H9 (cell line): ENCODE results near the gene SMC5. TPM values are rescaled to one million over a fixed set of nuclear protein-coding genes. Genes with fewer than 3 reads are reported as not detected.

Source experiments
- DNase-seq: peaks from one replicate; pipeline ENCODE4 v3.0.0-alpha.2; 2017
- H2AFZ ChIP-seq: one replicate; pipeline ENCODE4 v1.6.1; 2013; ENCODE audit warnings: mild to moderate bottlenecking, low read length, control low read depth, moderate library complexity
- H2AK5ac ChIP-seq: 2 replicates; pipeline ENCODE4 v1.6.1; 2013; ENCODE audit warnings: low read length, control low read depth, mixed read lengths; ENCODE audit not compliant: insufficient read length
- H2BK120ac ChIP-seq: one replicate; pipeline ENCODE4 v1.6.1; 2013; ENCODE audit warnings: low read depth, mild to moderate bottlenecking, low read length, control low read depth, inconsistent platforms; ENCODE audit not compliant: poor library complexity, severe bottlenecking
- H2BK12ac ChIP-seq: 2 replicates; pipeline ENCODE4 v1.6.1; 2013; ENCODE audit warnings: low read length, control low read depth, mixed read lengths, low read depth; ENCODE audit not compliant: insufficient read length
- H2BK15ac ChIP-seq: 2 replicates; pipeline ENCODE4 v1.6.1; 2013; ENCODE audit warnings: low read depth, low read length, control low read depth
- H2BK20ac ChIP-seq: one replicate; pipeline ENCODE4 v1.6.1; 2013; ENCODE audit warnings: low read depth, mild to moderate bottlenecking, low read length, control low read depth, inconsistent platforms; ENCODE audit not compliant: poor library complexity, severe bottlenecking
- H2BK5ac ChIP-seq: 2 replicates; pipeline ENCODE4 v1.6.1; 2013; ENCODE audit warnings: low read length, control low read depth, mixed read lengths; ENCODE audit not compliant: insufficient read length
- H3K14ac ChIP-seq: 2 replicates; pipeline ENCODE4 v1.6.1; 2013; ENCODE audit warnings: low read length, control low read depth; ENCODE audit not compliant: insufficient read depth
- H3K18ac ChIP-seq: 2 replicates; pipeline ENCODE4 v1.6.1; 2013; ENCODE audit warnings: low read depth, mild to moderate bottlenecking, mixed read lengths, low read length, control low read depth; ENCODE audit not compliant: insufficient read length
- H3K23ac ChIP-seq: 2 replicates; pipeline ENCODE4 v1.6.1; 2013; ENCODE audit warnings: low read length, control low read depth, mixed read lengths, low read depth; ENCODE audit not compliant: insufficient read length
- H3K23me2 ChIP-seq: 2 replicates; pipeline ENCODE4 v1.6.1; 2013; ENCODE audit warnings: low read depth, mild to moderate bottlenecking, mixed read lengths, low read length, control low read depth; ENCODE audit not compliant: insufficient read length, poor library complexity, severe bottlenecking
- H3K27ac ChIP-seq: 2 replicates; pipeline ENCODE4 v1.5.1; 2013; ENCODE audit warnings: low read length, control low read depth, mixed read lengths, low read depth; ENCODE audit not compliant: insufficient read length
- H3K27me3 ChIP-seq: 2 replicates; pipeline ENCODE4 v1.6.1; 2013; ENCODE audit warnings: low read length, control low read depth, inconsistent platforms; ENCODE audit not compliant: insufficient read depth
- H3K4ac ChIP-seq: 2 replicates; pipeline ENCODE4 v1.6.1; 2013; ENCODE audit warnings: low read depth, mild to moderate bottlenecking, control low read depth, inconsistent platforms, low read length, moderate library complexity
- H3K4me1 ChIP-seq: 2 replicates; pipeline ENCODE4 v1.6.1; 2013; ENCODE audit warnings: low read length, control low read depth, inconsistent platforms; ENCODE audit not compliant: insufficient read depth
- H3K4me2 ChIP-seq: 2 replicates; pipeline ENCODE4 v1.6.1; 2013; ENCODE audit warnings: low read length, control low read depth, mixed read lengths; ENCODE audit not compliant: insufficient read length, insufficient read depth
- H3K56ac ChIP-seq: 2 replicates; pipeline ENCODE4 v1.6.1; 2013; ENCODE audit warnings: low read depth, mild to moderate bottlenecking, mixed read lengths, low read length, control low read depth; ENCODE audit not compliant: insufficient read length
- H3K79me1 ChIP-seq: 2 replicates; pipeline ENCODE4 v1.6.1; 2013; ENCODE audit warnings: low read depth, mild to moderate bottlenecking, moderate library complexity, low read length, control low read depth, inconsistent platforms; ENCODE audit not compliant: insufficient read depth, poor library complexity, severe bottlenecking
- H3K79me2 ChIP-seq: 2 replicates; pipeline ENCODE4 v1.6.1; 2013; ENCODE audit warnings: low read length, control low read depth, inconsistent platforms; ENCODE audit not compliant: insufficient read depth
- H3K9ac ChIP-seq: 2 replicates; pipeline ENCODE4 v1.6.1; 2013; ENCODE audit warnings: low read length, control low read depth, mixed read lengths; ENCODE audit not compliant: insufficient read length; ENCODE audit errors: extremely low read depth
- H3K9me3 ChIP-seq: one replicate; pipeline ENCODE4 v1.6.1; 2013; ENCODE audit warnings: low read depth, low read length, inconsistent platforms; ENCODE audit not compliant: control insufficient read depth
- H3T11ph ChIP-seq: one replicate; pipeline ENCODE4 v1.6.1; 2013; ENCODE audit warnings: mild to moderate bottlenecking, low read length, control low read depth, inconsistent platforms
- H4K20me1 ChIP-seq: one replicate; pipeline ENCODE4 v1.6.1; 2013; ENCODE audit not compliant: control insufficient read depth, insufficient read length, insufficient read depth
- H4K5ac ChIP-seq: 2 replicates; pipeline ENCODE4 v1.6.1; 2013; ENCODE audit warnings: low read depth, mild to moderate bottlenecking, mixed read lengths, low read length, control low read depth; ENCODE audit not compliant: insufficient read length
- H4K8ac ChIP-seq: replicated peaks from 2 replicates; pipeline ENCODE4 v1.6.1; 2013; ENCODE audit warnings: low read length, control low read depth, mixed read lengths, low read depth; ENCODE audit not compliant: insufficient read length
- H4K91ac ChIP-seq: 2 replicates; pipeline ENCODE4 v1.6.1; 2013; ENCODE audit warnings: low read depth, mild to moderate bottlenecking, moderate library complexity, mixed read lengths, low read length, control low read depth; ENCODE audit not compliant: insufficient read length
- H3K27ac Mint-ChIP-seq, 3 experiments: 2 replicates in 2 of 3; 3 replicates in 1 of 3; pipeline ENCODE4 v1.8.0; 2020 to 2021; ENCODE audit warnings: mixed read lengths in 3 of 3, mild to moderate bottlenecking in 1 of 3, moderate library complexity in 1 of 3
- H3K27me3 Mint-ChIP-seq: 2 replicates; pipeline ENCODE4 v1.8.0; 2021; ENCODE audit warnings: low read depth, mild to moderate bottlenecking, moderate library complexity, mixed read lengths
- H3K36me3 Mint-ChIP-seq, 3 experiments: 2 replicates in 2 of 3; 3 replicates in 1 of 3; pipeline ENCODE4 v1.8.0; 2020 to 2021; ENCODE audit warnings: low read depth in 3 of 3, mixed read lengths in 3 of 3; ENCODE audit not compliant: insufficient read depth in 1 of 3
- H3K4me1 Mint-ChIP-seq, 2 experiments: 2 replicates each; pipeline ENCODE4 v1.8.0; 2020; ENCODE audit warnings: mixed read lengths in 2 of 2
- H3K4me3 Mint-ChIP-seq, 2 experiments: 2 replicates in 1 of 2; 3 replicates in 1 of 2; pipeline ENCODE4 v1.8.0; 2020 to 2021; ENCODE audit warnings: mild to moderate bottlenecking in 2 of 2, mixed read lengths in 2 of 2, moderate library complexity in 1 of 2
- H3K9me3 Mint-ChIP-seq, 2 experiments: 2 replicates in 1 of 2; 3 replicates in 1 of 2; pipeline ENCODE4 v1.8.0; 2020; ENCODE audit warnings: mild to moderate bottlenecking in 2 of 2, mixed read lengths in 2 of 2, moderate library complexity in 1 of 2
- CTCF ChIP-seq: fragments of 200-600 bp; sonication (generic); conservative IDR thresholded peaks from 3 replicates; pipeline ENCODE4 v1.8.0; 2021; ENCODE audit warnings: antibody characterized with exemption, mild to moderate bottlenecking
- WGBS: extraction: QIAGEN DNeasy Blood & Tissue Kit; methylation state at CpG from one replicate; pipeline ENCODE4 v1.1.7; 2013; ENCODE audit warnings: missing lambda C conversion rate, low lambda C conversion rate, mixed read lengths; ENCODE audit not compliant: insufficient read length; ENCODE audit errors: extremely low coverage; 5-methylcytosine and 5-hydroxymethylcytosine counted together
- total RNA-seq: library from RNA; stranded (reverse); gene quantifications from 2 replicates; pipeline ENCODE4 v1.2.1, GENCODE V29; 2021

Gene SMC5
- total RNA-seq, 1 experiment from 2014 or later, result 29.6 TPM

DNA sequence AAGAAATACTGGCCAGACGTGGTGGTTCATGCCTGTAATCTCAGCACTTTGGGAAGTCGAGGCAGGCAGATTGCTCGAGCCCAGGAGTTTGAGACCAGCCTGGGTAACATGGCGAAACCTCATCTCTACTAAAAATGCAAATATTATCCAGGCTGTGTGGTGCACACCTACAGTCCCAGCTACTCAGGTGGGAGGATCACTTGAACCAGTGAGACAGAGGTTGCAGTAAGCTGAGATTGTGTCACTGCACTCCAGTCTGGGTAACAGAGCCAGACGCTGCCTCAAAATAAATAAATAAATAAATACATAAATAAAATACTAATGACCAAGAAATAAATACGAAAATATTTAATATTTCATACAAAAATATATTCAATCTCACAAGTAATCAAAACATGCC, 136.9 kb downstream of the SMC5 start:
- Mint-ChIP-seq H3K27me3 (peaks cover 15% of the 10 kb centered on the region), H3K27ac (no peak overlapping the region), H3K36me3 (no peaks in the 10 kb centered on the region), H3K4me1 (peaks cover 0 to 3% of the 10 kb centered on the region in 2 experiments; a peak in 2 of 4 replicates), H3K4me3 (no peak overlapping the region), H3K9me3 (no peaks in the 10 kb centered on the region)
- no peak for TF ChIP-seq CTCF
- H2BK5ac ChIP-seq, result no peak overlapping the region
- H3K4me2 ChIP-seq, result no peak overlapping the region
- H3K27ac ChIP-seq, result no peak overlapping the region
- H2AFZ ChIP-seq, result no peak overlapping the region
- no peak overlapping the region for H2BK15ac ChIP-seq
- H2BK20ac ChIP-seq, result no peak overlapping the region
- H3K9ac ChIP-seq, result no peak overlapping the region
- no peak overlapping the region for H3K14ac ChIP-seq
- H2BK120ac ChIP-seq, result no peak overlapping the region
- no peaks in the 10 kb centered on the region for H3K27me3 ChIP-seq
- no peak overlapping the region for H2AK5ac ChIP-seq
- H3K56ac ChIP-seq, result no peak overlapping the region
- no peak overlapping the region for H3T11ph ChIP-seq
- no peak overlapping the region for H3K23ac ChIP-seq
- H3K4me1 ChIP-seq, result no peaks in the 10 kb centered on the region
- H3K18ac ChIP-seq, result no peak overlapping the region
- H2BK12ac ChIP-seq, result no peak overlapping the region
- H4K8ac ChIP-seq, result no peak overlapping the region
- H3K23me2 ChIP-seq, result no peaks in the 10 kb centered on the region
- H3K79me2 ChIP-seq, result no peaks in the 10 kb centered on the region
- no peaks in the 10 kb centered on the region for H3K79me1 ChIP-seq
- DNase-seq, result no peak
- no peak overlapping the region for H4K5ac ChIP-seq
- H3K9me3 ChIP-seq, result no peaks in the 10 kb centered on the region
- no peaks in the 10 kb centered on the region for H4K20me1 ChIP-seq
- H4K91ac ChIP-seq, result no peak overlapping the region
- no peak overlapping the region for H3K4ac ChIP-seq
- WGBS, result no CpG with 5 or more reads among the region's 6 CpGs
